Subcutaneous adipose tissue (tissue), 4 donors: Measurements from ENCODE around the gene DPPA2. TPM values are rescaled to one million over a fixed set of nuclear protein-coding genes. Genes with fewer than 3 reads are reported as not detected.

ENCODE experiments used
- CTCF ChIP-seq: fragments of 450-650 bp; IDR thresholded peaks from one replicate; pipeline ENCODE4 v1.5.1; 2016; ENCODE audit warnings: low read depth, mild to moderate bottlenecking, control low read depth, antibody characterized with exemption, moderate library complexity
- total RNA-seq, 4 donors: library from RNA; depleted of rRNA; stranded (reverse); fragments of >200 nt; gene quantifications; one replicate each; pipeline ENCODE4 v1.1.0, GENCODE V29; 2016

DPPA2 gene
- total RNA-seq, 4 donors from 2014 or later = not detected

DNA sequence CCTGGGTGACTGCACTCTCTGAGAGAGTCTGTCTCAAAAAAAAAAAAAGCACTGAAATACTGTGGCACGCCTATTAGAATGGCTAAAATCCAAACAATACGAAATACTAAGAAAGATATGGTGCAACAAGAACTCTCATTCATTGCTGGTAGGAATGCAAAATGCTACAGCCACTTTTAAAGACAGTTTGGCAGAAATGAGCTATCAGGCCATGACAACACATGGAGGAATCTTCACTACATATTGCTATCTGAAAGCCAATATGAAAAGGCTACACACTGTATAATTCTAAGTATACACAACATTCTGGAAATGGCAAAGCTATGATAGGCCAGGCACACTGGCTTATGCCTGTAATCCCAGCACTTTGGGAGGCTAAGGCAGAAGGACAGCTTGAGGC lies 18.8 kb downstream of the DPPA2 start:
- TF ChIP-seq CTCF = no peak

- no peak for TF ChIP-seq CTCF
These were observed 32.2 kb downstream of the DPPA2 start for GRCh38 chr3:109284071-109284470.

GRCh38 chr3:109278546-109278945 lies 37.8 kb downstream of the DPPA2 start:
- TF ChIP-seq CTCF = no peak

DNA sequence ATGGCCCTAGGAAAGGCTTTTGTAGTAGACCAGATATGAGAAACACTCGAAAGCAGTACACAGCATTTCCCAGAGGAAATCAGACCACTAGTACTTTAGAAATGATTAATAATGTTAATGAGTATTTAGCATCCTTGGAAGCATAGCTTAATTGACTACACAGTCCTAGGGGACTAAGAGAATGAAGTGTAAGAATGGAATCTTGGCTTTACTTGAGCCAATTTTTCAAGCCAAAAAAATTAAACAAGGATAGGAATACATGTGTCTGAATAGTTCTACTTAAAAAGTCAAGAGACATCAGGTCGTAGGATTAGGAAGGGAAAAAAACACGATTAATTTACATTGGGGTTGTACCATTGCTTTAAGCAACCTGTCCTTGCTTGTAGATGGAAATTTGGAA lies 38.2 kb downstream of the DPPA2 start:
- no peak for TF ChIP-seq CTCF

DNA sequence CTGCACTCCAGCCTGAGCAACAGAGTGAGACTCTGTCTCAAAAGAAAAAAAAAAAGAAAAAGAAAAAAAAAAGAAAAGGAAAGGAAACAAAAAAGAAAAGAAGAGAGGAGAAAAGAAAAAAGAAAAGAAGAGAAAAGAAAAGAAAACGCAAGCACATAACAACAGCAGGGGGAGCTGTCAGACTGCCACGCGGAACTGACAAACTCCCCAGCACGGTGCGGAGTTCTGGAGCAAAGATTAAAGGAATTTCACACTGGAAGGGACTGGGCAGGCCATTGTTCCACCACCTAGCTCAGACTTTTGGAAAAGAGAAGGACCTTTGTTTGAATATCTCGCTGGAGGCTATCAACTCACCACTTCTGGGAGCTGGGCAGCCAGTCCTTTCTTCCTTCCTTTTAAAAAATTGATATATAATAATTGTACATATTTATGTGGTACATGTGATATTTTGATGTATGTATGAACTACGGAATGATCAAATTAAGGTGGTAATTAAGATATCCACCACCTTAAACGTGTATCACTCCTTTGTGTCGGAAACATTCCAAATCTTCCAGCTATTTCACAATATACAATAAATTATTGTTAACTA lies 40.5 kb downstream of the DPPA2 start:
- TF ChIP-seq CTCF = no peak

DNA sequence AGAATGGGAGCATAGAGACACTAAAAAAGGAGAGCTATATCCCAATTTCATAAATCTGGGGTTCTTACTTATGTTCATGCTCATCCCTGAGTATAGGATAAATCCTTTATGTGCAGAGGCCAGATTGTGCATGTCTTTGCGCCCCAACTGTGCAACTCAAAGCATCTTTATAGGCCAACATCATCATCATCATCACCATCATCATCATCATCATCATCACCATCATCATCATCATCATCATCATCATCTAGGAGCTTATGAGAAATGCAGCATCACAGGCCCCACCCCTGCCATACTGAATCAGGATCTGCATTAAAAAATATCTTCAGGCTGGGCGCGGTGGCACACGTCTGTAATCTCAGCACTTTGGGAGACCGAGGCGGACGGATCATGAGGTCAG lies 45.5 kb downstream of the DPPA2 start:
- TF ChIP-seq CTCF = no peak

GRCh38 chr3:109269577-109270275 lies 46.6 kb downstream of the DPPA2 start:
- no peak for TF ChIP-seq CTCF
